K562 (cell line): ENCODE data around the gene TMEM222.

Experiments used
- HNRNPLL ChIP-seq: fragments of 200-400 bp; formaldehyde crosslinking; IDR thresholded peaks from 2 replicates; pipeline ENCODE4 v1.6.1; 2017; ENCODE audit warnings: low read length, low read depth, mild to moderate bottlenecking; ENCODE audit not compliant: poor library complexity, severe bottlenecking
- NUFIP1 ChIP-seq: fragments of 450-650 bp; IDR thresholded peaks from 2 replicates; pipeline ENCODE4 v1.6.1; 2018; ENCODE audit not compliant: partially characterized antibody
- TAF1 ChIP-seq: IDR thresholded peaks from 2 replicates; pipeline ENCODE4 v1.6.1; 2011; ENCODE audit warnings: mild to moderate bottlenecking, low read length, moderate library complexity; ENCODE audit not compliant: insufficient read depth, control insufficient read depth, severe bottlenecking; ENCODE audit errors: extremely low read depth

DNA sequence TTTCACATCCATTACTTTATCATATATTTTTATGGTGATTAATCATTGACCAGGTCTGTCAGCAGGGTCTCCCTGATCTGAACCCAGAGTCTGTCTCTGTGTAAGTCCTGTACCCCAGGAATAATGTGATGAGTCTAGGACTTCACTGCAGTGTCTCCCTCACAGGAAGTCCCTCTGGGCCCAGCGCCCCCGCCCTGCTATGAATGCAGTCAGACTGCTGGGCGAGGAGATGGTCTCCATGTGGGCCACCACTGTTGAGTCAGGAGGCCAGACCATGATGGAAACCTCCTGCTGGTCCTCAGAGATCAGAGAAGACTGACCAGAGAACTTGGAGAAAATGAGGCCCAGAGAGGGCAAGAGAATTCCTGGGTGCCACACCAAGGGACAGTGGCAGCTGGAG is 9.5 kb downstream of the TMEM222 start:
- TF ChIP-seq TAF1: no peak
- no peak for TF ChIP-seq NUFIP1
- TF ChIP-seq HNRNPLL: no peak
